Endothelial cell of umbilical vein (primary cell): ENCODE data around the gene CDCP2. TPM values are rescaled to one million over a fixed set of nuclear protein-coding genes. Genes with fewer than 3 reads are reported as not detected.
A peak's percentile ranks its signal among the peaks of the same experiment; 100 is the strongest.

ENCODE experiments used
- BruUV-seq: library from RNA; stranded (reverse); fragments of 400-500 nt; replicated peaks from 2 replicates; lab custom pipeline; 2021; lab: Mats Ljungman, UMichigan
- CTCF ChIA-PET: fragments of 300-600, 350-600 bp; sonication (Branson Sonifier 250); formaldehyde crosslinking; loops from one replicate; lab custom pipeline; 2021; ENCODE audit warnings: antibody characterized with exemption, inconsistent platforms; lab: Charles Lee
- POLR2A ChIA-PET: fragments of 300-600, 350-600 bp; sonication (Branson Sonifier 250); formaldehyde crosslinking; loops from one replicate; lab custom pipeline; 2021; ENCODE audit warnings: antibody characterized with exemption, inconsistent platforms; lab: Charles Lee
- DNase-seq: peaks from one replicate; pipeline ENCODE4 v3.0.0-alpha.2; 2011; ENCODE audit warnings: low read depth, low spot score
- FAIRE-seq: peaks from 2 replicates; lab custom pipeline; 2011; peaks lifted over from hg19 to GRCh38; lab: Jason Lieb, UNC
- H2AFZ ChIP-seq: 2 replicates; pipeline ENCODE4 v1.6.0; 2012; ENCODE audit warnings: low read depth, low read length, control low read depth, inconsistent platforms
- H3K27ac ChIP-seq: 2 replicates; pipeline ENCODE4 v1.5.1; 2011; ENCODE audit warnings: low read depth, mild to moderate bottlenecking, control low read depth, low read length, moderate library complexity; ENCODE audit not compliant: insufficient read depth
- H3K27me3 ChIP-seq, 2 experiments: 2 replicates each; pipeline versions ENCODE4 v1.6.0 to v1.6.1; 2011; ENCODE audit warnings: low read length in 2 of 2, mixed read lengths in 1 of 2; ENCODE audit not compliant: control insufficient read depth in 2 of 2, insufficient read depth in 2 of 2
- H3K36me3 ChIP-seq, 2 experiments: 2 replicates in 1 of 2; 3 replicates in 1 of 2; pipeline ENCODE4 v1.5.1; 2011; ENCODE audit warnings: low read length in 2 of 2, mild to moderate bottlenecking in 1 of 2, moderate library complexity in 1 of 2; ENCODE audit not compliant: control insufficient read depth in 2 of 2, insufficient read depth in 2 of 2; ENCODE audit errors: extremely low read depth in 1 of 2
- H3K4me1 ChIP-seq: 3 replicates; pipeline ENCODE4 v1.5.1; 2011; ENCODE audit warnings: mild to moderate bottlenecking, low read length; ENCODE audit not compliant: control insufficient read depth, insufficient read depth; ENCODE audit errors: extremely low read depth
- H3K4me2 ChIP-seq: 2 replicates; pipeline ENCODE4 v1.6.1; 2011; ENCODE audit warnings: low read length, control low read depth, mixed read lengths; ENCODE audit not compliant: insufficient read depth
- H3K4me3 ChIP-seq, 3 experiments: fragments of 200-600 bp in 1 of 3; sonication (generic), shearing (Covaris generic) in 1 of 3; replicated peaks in 1 of 3; 2 replicates each; pipeline ENCODE4 v1.5.1; 2011 to 2016; ENCODE audit warnings: control low read depth in 3 of 3, low read length in 3 of 3, mild to moderate bottlenecking in 2 of 3, inconsistent platforms in 1 of 3, low read depth in 1 of 3, moderate library complexity in 1 of 3; ENCODE audit not compliant: insufficient read depth in 1 of 3
- H3K79me2 ChIP-seq: 2 replicates; pipeline ENCODE4 v1.6.0; 2012; ENCODE audit warnings: low read length, inconsistent platforms; ENCODE audit not compliant: control insufficient read depth, insufficient read depth
- H3K9ac ChIP-seq: replicated peaks from 2 replicates; pipeline ENCODE3; 2011; ENCODE audit warnings: low read length, control low read depth; ENCODE audit not compliant: insufficient read depth; ENCODE audit errors: extremely low read depth
- H3K9me1 ChIP-seq: replicated peaks from 3 replicates; pipeline ENCODE4 v1.6.0; 2011; ENCODE audit warnings: mild to moderate bottlenecking, low read length; ENCODE audit not compliant: control insufficient read depth, insufficient read depth; ENCODE audit errors: extremely low read depth
- H3K9me3 ChIP-seq: replicated peaks from 2 replicates; pipeline ENCODE4 v1.5.1; 2012; ENCODE audit warnings: low read length, inconsistent platforms; ENCODE audit not compliant: control insufficient read depth, insufficient read depth
- H4K20me1 ChIP-seq: replicated peaks from 2 replicates; pipeline ENCODE3; 2011; ENCODE audit warnings: mild to moderate bottlenecking, low read length; ENCODE audit not compliant: control insufficient read depth, insufficient read depth; ENCODE audit errors: extremely low read depth
- EZH2 ChIP-seq: IDR thresholded peaks from 2 replicates; pipeline ENCODE4 v1.6.1; 2012; ENCODE audit warnings: borderline replicate concordance, low read depth, mild to moderate bottlenecking, moderate library complexity, low read length, inconsistent platforms; ENCODE audit not compliant: severe bottlenecking
- FOS ChIP-seq: IDR thresholded peaks from 2 replicates; pipeline ENCODE4 v1.6.1; 2011; ENCODE audit warnings: mild to moderate bottlenecking, low read length, moderate library complexity, borderline replicate concordance; ENCODE audit not compliant: insufficient read depth
- JUN ChIP-seq: IDR thresholded peaks from 2 replicates; pipeline ENCODE4 v1.6.1; 2011; ENCODE audit warnings: borderline replicate concordance, low read depth; ENCODE audit not compliant: insufficient read length, insufficient read depth
- POLR2A ChIP-seq: IDR thresholded peaks from 2 replicates; pipeline ENCODE4 v1.6.1; 2012; ENCODE audit warnings: low read depth, mild to moderate bottlenecking, control low read depth, low read length
- dilution Hi-C: fragments of 300-500 bp; cut with MboI; formaldehyde crosslinking; loops from one replicate; pipeline ENCODE4 v1.15.0; 2019; ENCODE audit warnings: low sequenced_read_pairs; ENCODE audit not compliant: extremely low pct_ligation_motif_present
- intact Hi-C: fragments of 100-400 bp; cut with micrococcal nuclease; formaldehyde crosslinking; loops from one replicate; pipeline ENCODE4 v1.10.0; 2022
- polyA plus RNA-seq, 4 experiments: library from polyadenylated mRNA; depleted of rRNA in 3 of 4; stranded (reverse) in 3 of 4; unstranded in 1 of 4; fragments of >200 nt; gene quantifications; 2 replicates each; pipeline versions ENCODE4 v1.2.1 to v1.2.3, GENCODE V29; 2011 to 2012; ENCODE audit warnings: missing spikeins in 1 of 4
- total RNA-seq: library from RNA; stranded (reverse); gene quantifications from 2 replicates; pipeline ENCODE4 v1.2.3, GENCODE V29; 2021
- TF ChIP-seq, protein P1 (sequence below): IDR thresholded peaks from 2 replicates; pipeline ENCODE4 v1.6.1; 2011; ENCODE audit not compliant: insufficient read depth, insufficient read length
- TF ChIP-seq, protein P2 (sequence below), 2 donors: IDR thresholded peaks; 1 replicate in 1 of 2; 2 replicates in 1 of 2; pipeline ENCODE4 v1.5.1; 2011; ENCODE audit warnings: low read length in 2 of 2, mild to moderate bottlenecking in 2 of 2, moderate library complexity in 2 of 2, control low read depth in 1 of 2, inconsistent platforms in 1 of 2, low read depth in 1 of 2; ENCODE audit not compliant: insufficient read depth in 1 of 2; ENCODE audit errors: extremely low read depth in 1 of 2

Gene CDCP2
- total and polyA plus RNA-seq, 2 donors (not counting 3 experiments of a cell fraction or from before 2014, with no cell fraction given): 0.10 TPM; not detected in 1

DNA sequence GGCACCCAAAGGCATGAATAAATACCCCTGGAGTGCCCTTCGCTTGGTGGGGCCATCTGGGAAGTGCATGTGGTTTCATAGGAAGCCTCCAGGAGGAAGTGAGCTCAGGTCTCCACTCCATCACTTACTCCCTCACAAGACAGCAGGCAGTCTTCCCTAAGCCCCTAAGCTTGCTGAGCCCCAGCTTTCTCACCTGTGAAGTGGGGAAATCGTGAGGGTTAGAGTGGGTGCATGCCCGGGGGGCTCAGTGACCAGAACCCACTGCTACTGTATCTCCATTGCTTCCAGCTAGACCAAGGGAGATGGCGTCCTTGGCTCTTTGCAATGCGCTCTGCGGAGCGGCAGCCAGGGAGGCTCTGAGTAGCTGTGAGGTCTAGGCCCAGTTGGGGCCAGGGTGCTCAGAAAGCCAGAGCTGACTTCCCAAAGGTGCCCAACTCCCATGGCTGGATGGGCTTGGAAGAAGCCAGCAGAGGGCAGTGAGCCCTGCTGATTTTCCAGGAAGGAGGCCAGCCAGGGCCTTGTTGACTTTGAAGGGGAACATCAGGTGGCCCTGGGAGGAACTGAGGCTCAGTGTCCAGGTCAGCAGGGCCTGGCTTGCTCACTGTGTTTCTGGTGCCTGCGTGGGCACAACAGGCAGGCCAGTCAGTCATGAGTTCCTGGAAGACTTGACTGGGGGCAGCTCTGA is 27.3 kb downstream of the CDCP2 start:
- Histone ChIP-seq H3K27me3 (no peaks in the 10 kb centered on the region), H3K9me3 (no peaks in the 10 kb centered on the region), H3K4me1 (peaks cover 3% of the 10 kb centered on the region), H3K4me2 (no peak overlapping the region), H3K36me3 (no peaks in the 10 kb centered on the region), H3K27ac (no peak overlapping the region), H3K79me2 (no peaks in the 10 kb centered on the region), H4K20me1 (no peaks in the 10 kb centered on the region), H3K9me1 (no peaks in the 10 kb centered on the region), H3K9ac (no peak overlapping the region), H3K4me3 (no peak overlapping the region), H2AFZ (no peak overlapping the region)
- DNase-seq (peak; percentile 55), FAIRE-seq (no peak)
- ChIA-PET POLR2A (no interaction called here), CTCF (interaction anchor here (0.6 to 7.0 kb wide), 19 partner anchors 10 to 685 kb away, joined by 3 to 122 read pairs (median 4); partner anchors contain the start of genes CYB5RL, MRPL37 and SSBP3)
- no TSS peak for BruUV-seq
- dilution Hi-C loops: no loop called here
- no peak for TF ChIP-seq JUN
- no peak for TF ChIP-seq FOS
- TF ChIP-seq, protein P1, sequence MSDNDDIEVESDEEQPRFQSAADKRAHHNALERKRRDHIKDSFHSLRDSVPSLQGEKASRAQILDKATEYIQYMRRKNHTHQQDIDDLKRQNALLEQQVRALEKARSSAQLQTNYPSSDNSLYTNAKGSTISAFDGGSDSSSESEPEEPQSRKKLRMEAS: no peak
- TF ChIP-seq EZH2: no peak
- no peak for TF ChIP-seq POLR2A
- TF ChIP-seq, protein P2, sequence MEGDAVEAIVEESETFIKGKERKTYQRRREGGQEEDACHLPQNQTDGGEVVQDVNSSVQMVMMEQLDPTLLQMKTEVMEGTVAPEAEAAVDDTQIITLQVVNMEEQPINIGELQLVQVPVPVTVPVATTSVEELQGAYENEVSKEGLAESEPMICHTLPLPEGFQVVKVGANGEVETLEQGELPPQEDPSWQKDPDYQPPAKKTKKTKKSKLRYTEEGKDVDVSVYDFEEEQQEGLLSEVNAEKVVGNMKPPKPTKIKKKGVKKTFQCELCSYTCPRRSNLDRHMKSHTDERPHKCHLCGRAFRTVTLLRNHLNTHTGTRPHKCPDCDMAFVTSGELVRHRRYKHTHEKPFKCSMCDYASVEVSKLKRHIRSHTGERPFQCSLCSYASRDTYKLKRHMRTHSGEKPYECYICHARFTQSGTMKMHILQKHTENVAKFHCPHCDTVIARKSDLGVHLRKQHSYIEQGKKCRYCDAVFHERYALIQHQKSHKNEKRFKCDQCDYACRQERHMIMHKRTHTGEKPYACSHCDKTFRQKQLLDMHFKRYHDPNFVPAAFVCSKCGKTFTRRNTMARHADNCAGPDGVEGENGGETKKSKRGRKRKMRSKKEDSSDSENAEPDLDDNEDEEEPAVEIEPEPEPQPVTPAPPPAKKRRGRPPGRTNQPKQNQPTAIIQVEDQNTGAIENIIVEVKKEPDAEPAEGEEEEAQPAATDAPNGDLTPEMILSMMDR (IDR thresholded peaks at IDR 0.05; ENCODE audit: extremely low read depth in 1 of 2, insufficient read depth in 1 of 2, low read depth in 1 of 2, low read length in 2 of 2): peak in 1 of 2 donors; percentile 71
- intact Hi-C loops: loop anchor here (1.0 kb wide), 2 partner anchors 282 to 364 kb away; no protein-coding TSS in a partner anchor
